ENCODE measurements around the gene MBNL1. TPM values are rescaled to one million over a fixed set of nuclear protein-coding genes. Genes with fewer than 3 reads are reported as not detected.
A peak's percentile ranks its signal among the peaks of the same experiment; 100 is the strongest.

The MBNL1 gene
- total RNA-seq, 1 experiment from 2014 or later: 117 TPM

DNA sequence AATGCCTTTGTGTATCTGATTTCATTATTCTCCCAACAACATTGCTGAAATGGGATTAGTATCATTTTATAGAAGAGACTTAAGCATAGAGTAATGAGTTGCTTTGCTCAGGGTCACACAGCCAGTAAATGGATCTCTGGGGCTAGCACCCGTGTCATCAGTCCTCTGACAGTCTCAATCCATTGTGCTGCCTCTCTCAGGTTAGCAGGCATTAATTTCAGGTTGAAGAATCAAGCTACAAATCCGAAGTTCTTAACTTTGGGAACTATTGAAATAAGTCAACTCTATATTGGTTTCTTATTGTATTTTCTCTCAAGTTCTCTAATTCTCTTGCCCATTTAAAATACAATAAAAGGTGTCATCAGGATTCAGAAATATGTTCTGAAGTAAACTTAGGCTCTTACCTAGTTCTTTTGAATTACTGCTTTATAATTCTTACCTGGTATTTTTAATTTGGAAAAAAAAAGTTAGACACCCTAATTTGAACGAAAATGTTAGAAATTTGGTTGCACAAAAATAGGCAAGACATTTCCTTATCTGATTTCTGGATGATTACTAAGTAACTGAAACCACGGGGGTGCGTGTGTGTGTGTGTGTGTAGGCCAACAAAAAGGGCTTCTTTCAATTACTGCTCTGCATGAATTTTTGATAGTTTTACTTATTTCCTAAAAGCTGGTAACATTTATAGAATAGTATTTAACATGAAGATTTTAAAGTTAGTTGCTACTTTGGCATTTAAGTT lies 189.8 kb downstream of the MBNL1 start:
- no peaks in the 10 kb centered on the region for H3K27me3 ChIP-seq (replicated peaks; ENCODE audit: insufficient read depth, low read depth, low read length, poor library complexity)
- TF ChIP-seq, protein P1, sequence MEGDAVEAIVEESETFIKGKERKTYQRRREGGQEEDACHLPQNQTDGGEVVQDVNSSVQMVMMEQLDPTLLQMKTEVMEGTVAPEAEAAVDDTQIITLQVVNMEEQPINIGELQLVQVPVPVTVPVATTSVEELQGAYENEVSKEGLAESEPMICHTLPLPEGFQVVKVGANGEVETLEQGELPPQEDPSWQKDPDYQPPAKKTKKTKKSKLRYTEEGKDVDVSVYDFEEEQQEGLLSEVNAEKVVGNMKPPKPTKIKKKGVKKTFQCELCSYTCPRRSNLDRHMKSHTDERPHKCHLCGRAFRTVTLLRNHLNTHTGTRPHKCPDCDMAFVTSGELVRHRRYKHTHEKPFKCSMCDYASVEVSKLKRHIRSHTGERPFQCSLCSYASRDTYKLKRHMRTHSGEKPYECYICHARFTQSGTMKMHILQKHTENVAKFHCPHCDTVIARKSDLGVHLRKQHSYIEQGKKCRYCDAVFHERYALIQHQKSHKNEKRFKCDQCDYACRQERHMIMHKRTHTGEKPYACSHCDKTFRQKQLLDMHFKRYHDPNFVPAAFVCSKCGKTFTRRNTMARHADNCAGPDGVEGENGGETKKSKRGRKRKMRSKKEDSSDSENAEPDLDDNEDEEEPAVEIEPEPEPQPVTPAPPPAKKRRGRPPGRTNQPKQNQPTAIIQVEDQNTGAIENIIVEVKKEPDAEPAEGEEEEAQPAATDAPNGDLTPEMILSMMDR (conservative IDR thresholded peaks at IDR 0.05; ENCODE audit: low read depth, low read length): no peak
- no peak for TF ChIP-seq EZH2 (IDR thresholded peaks at IDR 0.05; ENCODE audit: borderline replicate concordance, low read depth, low read length, poor library complexity, severe bottlenecking)
- H3K9me3 ChIP-seq (ENCODE audit: low read depth, low read length, poor library complexity, severe bottlenecking): no peaks in the 10 kb centered on the region
- BruUV-seq (replicated peaks): no TSS peak
- DNase-seq (ENCODE audit: low spot score): peak; percentile 15
- H3K36me3 ChIP-seq (ENCODE audit: insufficient read depth, low read length, poor library complexity, severe bottlenecking): peaks cover 11% of the 10 kb centered on the region
- ChIA-PET CTCF (no interaction called here), POLR2A (ENCODE audit: low non-redundant PET) (no interaction called here)
- H3K27ac ChIP-seq (ENCODE audit: low read depth, low read length, poor library complexity, severe bottlenecking): no peak overlapping the region
- H3K4me1 ChIP-seq (ENCODE audit: insufficient read depth, low read length, poor library complexity, severe bottlenecking): peaks cover 34% of the 10 kb centered on the region
- no peak overlapping the region for H3K4me3 ChIP-seq (ENCODE audit: low read depth, low read length, poor library complexity, severe bottlenecking)
- intact Hi-C loops (cut with micrococcal nuclease; ENCODE audit: unreplicated experiment): no loop called here

DNA sequence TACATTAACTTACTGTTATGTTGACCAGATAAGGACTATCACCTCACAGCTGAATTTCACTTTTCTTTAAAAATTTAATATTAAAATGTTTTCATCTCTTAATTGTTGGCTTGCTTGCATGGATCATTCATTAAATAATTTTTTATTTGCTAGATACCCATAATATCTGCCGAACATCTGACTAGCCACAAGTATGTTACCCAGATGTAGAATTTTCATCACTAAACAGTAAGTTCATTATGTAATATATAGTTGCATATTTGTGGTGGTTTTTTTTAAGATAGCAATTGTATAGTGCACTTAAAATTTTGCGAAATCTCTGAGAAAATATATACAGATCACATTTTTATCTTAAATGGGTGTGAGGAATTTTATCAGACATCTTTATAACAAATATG lies 190.4 kb downstream of the MBNL1 start:
- H3K27me3 ChIP-seq (replicated peaks; ENCODE audit: insufficient read depth, low read depth, low read length, poor library complexity): no peaks in the 10 kb centered on the region
- H3K4me1 ChIP-seq (ENCODE audit: insufficient read depth, low read length, poor library complexity, severe bottlenecking): peaks cover 28% of the 10 kb centered on the region
- intact Hi-C loops (cut with micrococcal nuclease; ENCODE audit: unreplicated experiment): no loop called here
- CTCF ChIA-PET: no interaction called here
- no peak overlapping the region for H3K27ac ChIP-seq (ENCODE audit: low read depth, low read length, poor library complexity, severe bottlenecking)
- H3K9me3 ChIP-seq (ENCODE audit: low read depth, low read length, poor library complexity, severe bottlenecking): no peaks in the 10 kb centered on the region
- H3K4me3 ChIP-seq (ENCODE audit: low read depth, low read length, poor library complexity, severe bottlenecking): no peak overlapping the region
- no TSS peak for BruUV-seq (replicated peaks)
- POLR2A ChIA-PET (ENCODE audit: low non-redundant PET): no interaction called here
- TF ChIP-seq, protein P1 (conservative IDR thresholded peaks at IDR 0.05; ENCODE audit: low read depth, low read length): no peak
- TF ChIP-seq EZH2 (IDR thresholded peaks at IDR 0.05; ENCODE audit: borderline replicate concordance, low read depth, low read length, poor library complexity, severe bottlenecking): no peak
- peaks cover 11% of the 10 kb centered on the region for H3K36me3 ChIP-seq (ENCODE audit: insufficient read depth, low read length, poor library complexity, severe bottlenecking)
- DNase-seq (ENCODE audit: low spot score): no peak

DNA sequence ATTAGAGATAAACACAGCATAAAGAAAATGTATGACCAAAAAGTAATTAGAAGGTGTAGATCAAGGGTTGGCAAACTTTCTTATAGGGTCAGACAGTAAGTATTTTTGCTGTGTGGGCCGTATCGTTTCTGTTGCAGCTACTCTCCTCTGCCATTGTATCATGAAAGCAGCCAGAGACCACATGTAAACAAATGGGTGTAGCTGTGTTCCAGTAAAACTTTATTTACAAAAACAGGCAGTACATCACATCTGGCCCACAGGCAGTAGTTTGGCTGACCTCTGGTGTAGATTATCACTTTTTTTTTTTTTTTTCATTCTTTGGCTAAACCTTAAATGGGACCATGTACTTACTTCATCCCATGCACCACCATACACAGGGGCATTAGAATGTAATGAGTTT lies 190.8 kb downstream of the MBNL1 start:
- DNase-seq (ENCODE audit: low spot score): no peak

More for the DNA sequence above, 190.8 kb downstream of the MBNL1 start:
- Histone ChIP-seq H3K27me3 (replicated peaks; ENCODE audit: insufficient read depth, low read depth, low read length, poor library complexity) (no peaks in the 10 kb centered on the region), H3K4me3 (ENCODE audit: low read depth, low read length, poor library complexity, severe bottlenecking) (no peak overlapping the region), H3K27ac (ENCODE audit: low read depth, low read length, poor library complexity, severe bottlenecking) (no peak overlapping the region), H3K4me1 (ENCODE audit: insufficient read depth, low read length, poor library complexity, severe bottlenecking) (peaks cover 23% of the 10 kb centered on the region), H3K36me3 (ENCODE audit: insufficient read depth, low read length, poor library complexity, severe bottlenecking) (peaks cover 11% of the 10 kb centered on the region), H3K9me3 (ENCODE audit: low read depth, low read length, poor library complexity, severe bottlenecking) (no peaks in the 10 kb centered on the region)
- no peak for TF ChIP-seq EZH2 (IDR thresholded peaks at IDR 0.05; ENCODE audit: borderline replicate concordance, low read depth, low read length, poor library complexity, severe bottlenecking)
- TF ChIP-seq, protein P1 (conservative IDR thresholded peaks at IDR 0.05; ENCODE audit: low read depth, low read length): no peak
- ChIA-PET POLR2A (ENCODE audit: low non-redundant PET) (no interaction called here), CTCF (no interaction called here)
- intact Hi-C loops (cut with micrococcal nuclease; ENCODE audit: unreplicated experiment): no loop called here
- BruUV-seq (replicated peaks): no TSS peak
